IPS-15b (cell line): ENCODE results near the gene FYN.
"Not testable (repeated sequence)": the region's sequence is repeated elsewhere in the genome, so short reads cannot be mapped to it uniquely, and the experiment has no call there.

Experiments
- H3K27me3 ChIP-seq: one replicate; pipeline ENCODE4 v1.6.1; 2013; ENCODE audit warnings: low read length; ENCODE audit not compliant: control insufficient read depth, insufficient read depth
- H3K36me3 ChIP-seq: one replicate; pipeline ENCODE4 v1.6.1; 2013; ENCODE audit warnings: low read length; ENCODE audit not compliant: control insufficient read depth, insufficient read depth
- H3K4me1 ChIP-seq: one replicate; pipeline ENCODE4 v1.6.1; 2013; ENCODE audit warnings: mild to moderate bottlenecking, low read length; ENCODE audit not compliant: control insufficient read depth, insufficient read depth
- H3K4me3 ChIP-seq: one replicate; pipeline ENCODE4 v1.5.1; 2013; ENCODE audit warnings: low read depth, low read length
- H3K9ac ChIP-seq: one replicate; pipeline ENCODE4 v1.6.1; 2013; ENCODE audit warnings: low read depth, mild to moderate bottlenecking, low read length
- H3K9me3 ChIP-seq: one replicate; pipeline ENCODE4 v1.6.1; 2013; ENCODE audit warnings: mild to moderate bottlenecking, low read length; ENCODE audit not compliant: control insufficient read depth, insufficient read depth

The FYN gene

DNA sequence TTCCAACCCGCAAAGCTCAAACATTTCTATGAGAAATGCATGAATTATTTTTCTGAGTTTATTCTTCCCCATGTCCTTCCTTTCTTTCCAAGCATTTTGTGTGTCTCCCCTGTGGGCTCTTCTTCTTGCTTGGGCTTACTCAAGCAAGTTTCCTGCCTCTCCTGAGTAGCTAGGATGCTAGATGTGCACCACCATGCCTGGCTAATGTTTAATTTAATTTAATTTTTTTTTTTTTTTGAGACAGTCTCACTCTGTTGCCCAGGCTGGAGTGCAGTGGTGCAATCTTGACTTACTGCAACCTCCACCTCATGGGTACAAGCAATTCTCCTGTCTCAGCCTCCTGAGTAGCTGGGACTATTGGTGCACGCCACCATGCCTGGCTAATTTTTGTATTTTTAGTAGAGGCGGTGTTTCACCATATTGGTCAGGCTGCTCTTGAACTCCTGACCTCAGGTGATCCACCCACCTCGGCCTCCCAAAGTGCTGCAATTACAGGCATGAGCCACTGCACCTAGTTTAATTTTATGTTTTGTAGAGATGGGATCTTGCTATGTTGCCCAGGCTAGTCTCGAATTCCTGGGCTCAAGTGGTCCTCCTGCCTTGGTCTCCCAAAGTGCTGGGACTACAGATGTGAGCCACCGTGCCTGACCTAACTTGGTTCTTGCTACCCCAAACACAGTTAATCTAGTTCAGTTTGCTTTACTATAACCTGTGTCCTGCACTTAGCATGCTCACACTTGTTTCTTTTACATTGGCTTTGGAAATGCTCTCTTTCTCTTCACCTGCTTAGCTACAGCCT lies 192.2 kb downstream of the FYN start:
- H3K27me3 ChIP-seq, H3K36me3 ChIP-seq, H3K4me3 ChIP-seq, H3K9me3 ChIP-seq, H3K9ac ChIP-seq, H3K4me1 ChIP-seq: not testable (repeated sequence)

DNA sequence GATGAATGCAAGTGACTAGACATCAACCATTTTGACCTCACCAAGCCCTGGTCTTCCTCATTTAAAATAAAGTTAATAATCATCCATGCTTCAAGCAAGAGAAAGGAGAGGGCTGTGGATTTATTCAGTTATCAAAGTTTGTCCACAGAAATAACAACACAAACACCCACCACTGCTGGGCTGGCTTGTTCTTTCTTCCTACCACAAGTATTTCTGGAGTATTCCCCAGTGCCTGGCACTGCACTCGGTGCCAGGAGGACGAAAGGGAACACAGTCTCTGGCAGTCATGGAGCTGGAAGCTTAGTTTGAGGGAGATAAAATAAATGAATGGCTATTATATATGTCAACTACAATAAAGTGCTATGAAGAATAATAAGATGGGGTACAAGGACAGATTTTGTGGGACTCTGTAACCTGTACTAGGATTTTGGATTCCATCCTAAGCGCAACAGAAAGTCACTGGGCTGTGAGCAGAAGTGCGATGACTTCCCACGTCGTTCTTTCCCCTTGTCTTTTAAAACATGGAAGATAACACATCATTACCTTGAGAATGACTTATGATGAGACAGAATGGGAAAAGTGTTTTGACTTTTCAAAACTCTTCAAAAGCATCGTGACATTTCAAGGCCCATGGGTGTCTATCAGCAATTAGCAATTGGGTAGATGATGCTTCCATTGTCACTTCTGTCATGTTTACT lies 193.1 kb downstream of the FYN start:
- H3K4me3 ChIP-seq = no peak overlapping the region
- H3K4me1 ChIP-seq = peaks cover 6% of the 10 kb centered on the region
- no peaks in the 10 kb centered on the region for H3K9me3 ChIP-seq
- H3K9ac ChIP-seq = no peak overlapping the region
- H3K36me3 ChIP-seq = peaks cover 4% of the 10 kb centered on the region
- no peaks in the 10 kb centered on the region for H3K27me3 ChIP-seq

DNA sequence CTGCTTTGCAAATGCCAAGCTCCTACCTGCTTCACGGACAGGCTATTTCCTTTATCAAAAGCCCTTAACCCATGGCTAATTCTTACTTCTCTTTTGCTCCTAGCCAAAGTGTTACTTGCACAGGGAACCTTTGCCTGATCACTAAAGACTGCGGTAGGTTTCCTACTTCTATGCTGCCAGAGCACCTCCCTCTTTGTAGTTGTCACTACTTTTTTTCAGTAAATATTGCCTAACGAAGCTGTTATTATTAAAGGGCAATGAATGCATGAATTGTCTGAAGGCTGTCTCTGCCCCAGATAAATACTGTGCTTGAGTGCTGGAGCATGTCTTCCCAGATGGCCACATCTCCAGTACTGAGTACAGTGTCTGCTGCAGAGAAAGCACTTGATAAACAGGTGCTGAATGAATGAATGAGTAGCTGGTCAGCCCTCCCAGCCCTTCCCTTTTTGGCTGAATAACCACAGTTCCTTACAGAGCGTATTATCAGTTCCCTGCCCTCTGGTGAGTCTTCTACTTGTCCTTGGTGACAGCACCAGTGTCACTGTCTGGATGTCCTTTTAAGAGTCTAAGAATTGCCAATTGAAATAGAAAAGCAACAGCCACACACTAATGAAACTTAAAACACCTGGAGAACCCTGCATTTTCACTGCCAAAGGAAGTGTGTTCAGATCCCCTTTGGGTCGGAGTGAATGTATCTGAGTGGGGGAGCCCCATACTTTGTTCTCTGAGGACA lies 194.0 kb downstream of the FYN start:
- no peak overlapping the region for H3K9ac ChIP-seq
- no peaks in the 10 kb centered on the region for H3K27me3 ChIP-seq
- peaks cover 4% of the 10 kb centered on the region for H3K36me3 ChIP-seq
- no peak overlapping the region for H3K4me3 ChIP-seq
- peaks cover 6% of the 10 kb centered on the region for H3K4me1 ChIP-seq
- no peaks in the 10 kb centered on the region for H3K9me3 ChIP-seq

GRCh38 chr6:111677249-111677990 lies 195.8 kb downstream of the FYN start:
- H3K9me3 ChIP-seq = no peaks in the 10 kb centered on the region
- no peaks in the 10 kb centered on the region for H3K27me3 ChIP-seq
- H3K9ac ChIP-seq = no peak overlapping the region
- no peak overlapping the region for H3K4me3 ChIP-seq
- peaks cover 15% of the 10 kb centered on the region for H3K4me1 ChIP-seq
- H3K36me3 ChIP-seq = peaks cover 4% of the 10 kb centered on the region

GRCh38 chr6:111676383-111676782 lies 196.9 kb downstream of the FYN start:
- Histone ChIP-seq H3K4me3 (no peak overlapping the region), H3K4me1 (peaks cover 15% of the 10 kb centered on the region), H3K36me3 (peaks cover 3% of the 10 kb centered on the region), H3K9me3 (no peaks in the 10 kb centered on the region), H3K9ac (no peak overlapping the region), H3K27me3 (no peaks in the 10 kb centered on the region)

DNA sequence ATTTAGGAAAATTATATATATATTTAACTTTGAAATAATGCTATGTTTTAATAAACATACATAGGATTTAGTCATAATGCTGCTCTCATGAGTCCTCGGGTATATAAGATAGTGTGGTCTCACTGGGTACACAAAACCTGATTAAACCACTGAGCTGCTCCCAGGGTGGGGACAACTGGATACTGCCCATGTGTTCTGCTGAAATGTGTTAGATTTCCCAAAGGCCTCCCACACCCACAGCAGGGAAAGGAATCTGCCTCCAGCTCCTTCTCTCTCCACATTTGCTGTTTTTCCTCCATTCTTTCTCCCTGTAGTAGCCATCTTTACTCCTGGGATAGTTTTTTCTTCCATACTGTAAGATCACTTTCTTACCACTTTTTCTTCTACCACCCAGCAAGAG lies 198.4 kb downstream of the FYN start:
- no peaks in the 10 kb centered on the region for H3K27me3 ChIP-seq
- H3K4me1 ChIP-seq = peaks cover 15% of the 10 kb centered on the region
- H3K9me3 ChIP-seq = no peaks in the 10 kb centered on the region
- H3K4me3 ChIP-seq = no peak overlapping the region
- peaks cover 3% of the 10 kb centered on the region for H3K36me3 ChIP-seq
- no peak overlapping the region for H3K9ac ChIP-seq

DNA sequence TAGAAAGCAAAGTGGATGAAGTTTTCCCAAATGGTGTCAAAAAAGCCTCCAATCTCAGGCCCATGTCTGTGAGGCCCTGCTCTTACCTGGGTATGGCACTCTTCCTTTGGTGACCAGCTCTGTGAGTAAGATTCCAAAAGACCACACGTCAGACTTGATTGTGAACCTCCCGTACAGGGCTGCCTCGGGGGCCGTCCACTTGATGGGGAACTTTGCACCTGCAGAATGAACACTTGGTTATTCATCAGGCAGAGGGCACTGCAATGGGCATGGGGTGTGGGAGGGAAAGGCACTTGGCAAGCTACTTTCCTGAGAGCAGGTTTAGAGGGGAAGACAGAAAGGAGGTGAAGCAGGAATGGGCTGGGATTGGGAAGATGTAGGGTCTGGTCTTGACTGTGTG lies 198.8 kb downstream of the FYN start:
- Histone ChIP-seq H3K27me3 (no peaks in the 10 kb centered on the region), H3K4me3 (no peak overlapping the region), H3K9ac (no peak overlapping the region), H3K36me3 (peaks cover 7% of the 10 kb centered on the region), H3K4me1 (peaks cover 15% of the 10 kb centered on the region), H3K9me3 (no peaks in the 10 kb centered on the region)

- Histone ChIP-seq H3K9me3 (no peaks in the 10 kb centered on the region), H3K9ac (no peak overlapping the region), H3K4me1 (peaks cover 15% of the 10 kb centered on the region), H3K27me3 (no peaks in the 10 kb centered on the region), H3K36me3 (peaks cover 7% of the 10 kb centered on the region), H3K4me3 (no peak overlapping the region)
Measured at GRCh38 chr6:111673937-111674336, 199.3 kb downstream of the FYN start.

DNA sequence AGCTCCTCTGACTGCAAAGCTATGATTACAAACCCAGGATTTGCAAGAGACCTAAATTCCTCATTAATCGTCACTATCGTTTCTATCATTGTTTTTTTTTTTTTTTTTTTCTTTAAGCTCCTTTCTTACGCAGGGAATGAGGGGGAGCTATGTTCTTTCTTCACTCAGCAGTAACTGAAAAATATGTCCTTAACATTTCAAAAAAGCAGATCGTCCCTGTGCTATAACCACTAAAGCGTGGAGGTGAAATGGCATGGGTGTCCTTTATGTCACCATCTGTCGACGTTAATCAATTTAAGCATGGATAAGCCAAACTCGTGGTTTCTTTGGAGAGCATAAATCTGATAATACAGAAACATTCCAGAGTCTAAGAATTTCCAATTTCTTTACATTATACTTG lies 199.7 kb downstream of the FYN start:
- Histone ChIP-seq H3K27me3 (no peaks in the 10 kb centered on the region), H3K4me3 (no peak overlapping the region), H3K4me1 (peaks cover 15% of the 10 kb centered on the region), H3K36me3 (peaks cover 7% of the 10 kb centered on the region), H3K9me3 (no peaks in the 10 kb centered on the region), H3K9ac (no peak overlapping the region)

- H3K9ac ChIP-seq = no peak overlapping the region
- peaks cover 19% of the 10 kb centered on the region for H3K4me1 ChIP-seq
- H3K4me3 ChIP-seq = no peak overlapping the region
- H3K9me3 ChIP-seq = no peaks in the 10 kb centered on the region
- peaks cover 7% of the 10 kb centered on the region for H3K36me3 ChIP-seq
- H3K27me3 ChIP-seq = no peaks in the 10 kb centered on the region
Measured at GRCh38 chr6:111672761-111673450, 200.3 kb downstream of the FYN start.

- no peak overlapping the region for H3K9ac ChIP-seq
- H3K4me1 ChIP-seq = peaks cover 14% of the 10 kb centered on the region
- H3K4me3 ChIP-seq = no peak overlapping the region
- H3K36me3 ChIP-seq = peaks cover 7% of the 10 kb centered on the region
- no peaks in the 10 kb centered on the region for H3K9me3 ChIP-seq
- no peaks in the 10 kb centered on the region for H3K27me3 ChIP-seq
Measured at GRCh38 chr6:111669326-111669725, 203.9 kb downstream of the FYN start.
